HG03342 (cell line): ENCODE results near the gene ABCB4.
A peak's percentile ranks its signal among the peaks of the same experiment; 100 is the strongest.

ENCODE experiments used
- ATAC-seq: cut with Tn5 transposase; IDR thresholded peaks from one replicate; pipeline ENCODE4 v1.9.1; 2021; ENCODE audit warnings: mild to moderate bottlenecking, moderate library complexity; ENCODE audit not compliant: unreplicated experiment

Gene ABCB4

DNA sequence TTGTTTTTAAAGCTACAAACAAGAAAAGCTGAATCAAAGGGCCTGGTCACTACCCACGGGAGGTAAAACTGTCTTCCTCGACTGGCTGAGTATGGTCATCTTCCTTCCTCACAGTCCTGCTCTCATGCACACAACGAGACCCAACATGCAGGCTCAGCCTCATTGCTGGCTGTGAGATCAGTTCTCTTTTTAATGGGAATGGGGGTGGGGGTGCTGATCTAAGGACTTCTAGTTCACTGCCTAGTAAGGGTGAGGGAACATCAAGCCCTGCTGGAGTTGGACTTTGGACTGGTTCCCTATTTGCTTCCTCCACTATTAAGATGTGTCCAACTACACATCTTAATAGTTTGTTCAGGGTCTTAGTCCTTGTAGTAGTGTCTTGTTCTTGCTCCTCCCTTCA lies 48.2 kb downstream of the ABCB4 start:
- no peak for ATAC-seq

DNA sequence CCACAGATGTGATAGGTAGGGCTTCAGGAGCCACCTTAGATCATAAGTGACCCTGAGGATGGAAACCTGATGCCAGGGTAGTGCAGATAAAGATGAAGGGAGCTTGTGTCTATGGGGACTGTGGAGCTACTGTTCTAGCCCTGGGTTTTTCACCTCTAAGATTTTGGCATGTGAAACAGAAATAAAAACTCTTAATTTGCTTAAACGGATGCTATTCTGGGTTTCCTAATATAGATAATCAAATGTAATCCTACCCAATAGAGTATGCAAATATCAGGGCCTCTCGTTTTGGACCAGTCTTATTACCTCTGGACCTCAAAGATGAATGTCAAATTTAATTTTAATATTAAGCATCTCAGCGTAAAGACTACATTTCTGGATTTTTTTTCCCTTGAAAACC lies 49.3 kb downstream of the ABCB4 start:
- ATAC-seq = peak; percentile 48

DNA sequence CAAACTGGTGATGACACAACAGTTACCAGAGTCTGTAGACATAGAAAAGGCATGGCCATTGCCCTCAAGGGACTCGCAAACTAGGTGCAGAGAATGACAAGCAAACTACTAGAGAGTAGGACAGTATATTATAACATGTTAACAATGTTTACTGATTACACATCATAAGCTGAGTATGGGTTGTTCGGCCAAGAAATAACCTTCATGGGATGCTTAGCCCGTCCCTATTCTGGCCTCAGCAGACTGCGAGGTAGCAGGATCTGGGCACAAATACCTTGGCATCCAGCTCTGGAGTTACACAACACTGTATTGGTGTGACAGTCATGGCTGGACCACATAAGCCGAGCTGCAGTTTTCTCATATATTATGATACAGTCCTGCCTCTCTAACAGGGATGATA lies 51.4 kb downstream of the ABCB4 start:
- ATAC-seq = no peak

DNA sequence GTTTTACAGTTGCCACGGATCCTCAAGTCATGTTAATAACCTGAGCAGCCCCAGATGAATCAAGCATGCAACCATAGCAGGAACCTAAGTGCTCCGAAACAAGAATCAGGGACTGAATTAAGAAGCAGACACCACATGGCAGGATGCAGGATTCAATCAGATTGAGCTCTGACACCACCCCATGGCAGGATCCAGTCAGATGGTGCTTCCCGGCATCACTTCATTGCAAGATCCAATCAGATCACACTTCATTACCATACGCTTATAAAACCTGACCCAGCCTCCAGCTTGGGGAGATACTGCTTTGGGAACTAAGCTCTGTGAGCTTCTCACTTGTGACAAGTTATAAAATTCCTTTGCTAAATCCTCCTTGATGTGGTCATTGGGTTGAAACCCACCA lies 55.3 kb downstream of the ABCB4 start:
- ATAC-seq = no peak

DNA sequence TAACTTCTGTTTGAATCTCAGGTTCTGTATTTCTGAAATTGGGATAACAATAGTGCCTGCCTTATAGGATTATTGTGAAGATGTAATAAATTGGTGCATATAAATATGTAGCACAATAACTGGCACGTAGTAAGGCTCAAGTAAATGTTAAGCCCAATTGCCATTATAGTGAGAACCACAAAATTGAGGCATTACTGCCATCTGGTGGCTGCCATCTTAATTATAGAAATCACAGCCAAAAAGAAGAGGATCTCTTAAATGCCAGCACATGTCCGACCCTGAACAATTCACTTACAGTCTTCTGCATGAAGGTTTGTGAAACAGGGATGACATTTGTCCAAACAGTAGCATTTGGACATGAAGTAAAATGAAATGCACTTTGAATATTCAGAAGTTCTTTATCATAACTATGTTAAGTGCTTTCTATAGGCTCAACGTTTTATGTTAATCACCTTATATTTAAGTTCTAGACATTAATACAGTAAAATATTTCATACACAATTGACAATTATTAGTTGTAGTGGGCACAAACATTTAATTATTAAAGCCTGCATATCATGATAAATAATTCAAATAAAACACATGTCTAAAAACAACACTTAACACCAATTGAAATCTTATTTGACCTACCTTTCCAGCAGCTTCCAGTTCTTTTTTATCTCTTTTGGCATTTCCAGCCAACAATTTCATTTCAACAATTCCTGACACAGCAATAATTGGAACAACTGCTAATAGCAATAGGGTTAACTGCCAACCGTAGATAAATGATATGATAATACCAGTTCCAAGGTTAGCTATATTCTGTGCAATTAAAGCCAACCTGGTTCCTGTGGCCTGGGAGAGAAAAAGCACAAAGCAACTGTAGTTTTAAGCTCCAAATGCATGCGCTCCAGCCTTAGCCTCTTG lies 58.5 kb downstream of the ABCB4 start:
- peak; percentile 84 for ATAC-seq

DNA sequence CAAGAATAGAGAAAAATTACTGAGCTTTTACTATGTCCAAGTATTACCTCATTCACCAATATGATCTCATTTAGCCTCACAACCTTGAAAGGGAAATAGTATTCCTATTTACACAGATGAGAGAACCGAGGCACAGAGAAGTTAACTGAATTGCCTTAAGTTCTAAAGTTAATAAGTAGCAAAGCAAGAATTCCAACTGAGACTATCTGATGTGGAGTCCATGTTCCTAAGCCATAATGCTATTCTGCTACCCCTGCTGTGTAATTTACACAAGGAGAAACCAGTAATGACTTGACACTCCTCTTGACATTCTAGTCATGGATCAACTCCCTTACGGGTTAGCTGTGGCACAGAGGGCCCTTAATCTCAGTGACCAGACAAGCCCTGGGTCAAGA lies 60.7 kb downstream of the ABCB4 start:
- ATAC-seq = no peak

DNA sequence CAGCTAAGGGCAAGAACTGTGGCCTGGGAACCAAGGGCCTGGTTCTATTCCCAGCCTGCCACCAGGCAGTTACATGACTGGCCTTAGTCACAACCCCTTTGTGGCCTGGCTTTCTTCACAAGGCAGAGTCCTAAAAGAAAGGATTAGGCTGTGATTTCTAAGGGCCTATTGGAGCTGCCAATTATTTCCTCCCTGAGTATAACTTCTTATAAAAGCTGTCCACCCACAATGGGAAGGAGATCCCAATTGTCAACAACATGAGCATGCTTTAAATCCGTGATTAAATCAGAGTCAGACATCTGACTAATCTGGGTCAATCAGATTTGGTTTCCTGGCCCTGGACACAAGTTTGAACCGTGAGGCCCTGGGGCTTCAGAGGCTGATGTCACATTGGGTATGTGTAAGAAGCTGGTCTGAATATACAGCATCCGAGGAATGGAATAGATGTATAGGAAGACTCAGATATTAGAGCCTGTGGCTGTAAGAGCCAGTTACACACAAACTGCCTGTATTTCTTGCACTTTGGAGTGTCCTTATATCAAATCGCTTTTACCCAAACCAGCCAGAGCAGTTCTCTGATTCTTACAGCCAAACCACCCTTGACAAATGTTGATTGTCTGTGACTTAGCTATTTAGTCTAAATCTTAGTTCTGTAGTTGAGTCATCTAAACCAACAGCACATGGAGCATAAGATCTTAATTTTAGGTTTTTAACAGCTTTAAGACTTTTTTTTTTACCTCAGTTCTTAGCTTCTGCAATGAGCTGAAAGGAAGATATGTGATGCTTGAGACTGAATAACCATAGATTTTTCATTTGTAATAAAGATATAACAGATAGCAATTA lies 61.3 kb downstream of the ABCB4 start:
- ATAC-seq = no peak

DNA sequence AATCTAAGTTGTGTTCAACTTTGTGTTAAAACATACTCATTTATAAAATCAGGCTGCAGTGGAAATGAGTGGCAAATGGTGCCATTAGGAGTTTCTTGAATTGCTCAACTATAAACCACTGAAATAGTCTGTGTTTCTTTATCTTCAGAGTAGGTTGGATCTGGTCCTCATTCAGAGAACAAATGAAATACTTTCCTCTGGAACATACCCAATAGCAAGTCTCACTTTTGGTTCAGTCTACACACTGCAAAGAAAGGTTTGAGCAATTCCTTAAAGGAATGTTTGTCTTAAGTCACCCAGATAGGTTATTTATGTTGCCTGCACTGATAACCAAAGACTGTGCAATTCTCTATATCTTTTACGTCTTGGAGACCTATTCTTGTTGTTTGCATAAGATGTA lies 62.5 kb downstream of the ABCB4 start:
- ATAC-seq = no peak

DNA sequence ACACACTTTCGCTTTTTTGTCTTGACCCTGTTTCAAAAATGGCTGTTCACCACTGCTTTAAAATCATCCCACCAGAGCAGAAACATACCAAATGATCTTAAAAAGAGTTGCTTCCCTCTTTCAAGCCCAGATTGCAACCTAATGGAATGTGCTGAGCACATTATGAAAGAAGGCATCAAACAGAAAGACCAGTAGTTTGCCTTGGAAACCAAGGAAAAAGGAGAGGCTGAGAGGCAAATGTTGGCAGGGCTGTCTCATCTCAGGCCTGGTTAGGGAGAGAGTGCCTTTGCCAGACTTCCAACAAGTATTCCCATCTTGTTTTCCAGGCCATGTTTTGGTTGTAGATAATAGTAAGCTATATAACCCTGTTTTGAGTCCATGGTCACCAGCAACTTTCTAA lies 64.3 kb downstream of the ABCB4 start:
- ATAC-seq = no peak

DNA sequence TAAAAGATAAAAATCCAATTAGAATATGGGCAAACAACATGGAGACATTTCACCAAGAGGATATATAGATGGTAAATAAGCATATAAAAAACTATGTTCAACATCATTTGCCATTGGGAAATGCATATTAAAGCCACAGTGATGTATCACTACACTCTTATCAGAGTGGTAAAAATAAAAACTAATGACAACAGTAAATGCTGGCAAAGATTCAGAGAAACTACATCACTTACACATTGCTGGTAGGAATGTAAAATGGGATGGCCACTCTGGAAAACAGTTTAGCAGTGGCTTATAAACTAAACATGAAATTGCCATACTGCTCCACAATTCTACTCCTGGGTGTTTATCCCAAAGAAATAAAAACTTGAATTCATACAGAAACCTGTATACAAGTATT lies 70.8 kb downstream of the ABCB4 start:
- ATAC-seq = no peak

DNA sequence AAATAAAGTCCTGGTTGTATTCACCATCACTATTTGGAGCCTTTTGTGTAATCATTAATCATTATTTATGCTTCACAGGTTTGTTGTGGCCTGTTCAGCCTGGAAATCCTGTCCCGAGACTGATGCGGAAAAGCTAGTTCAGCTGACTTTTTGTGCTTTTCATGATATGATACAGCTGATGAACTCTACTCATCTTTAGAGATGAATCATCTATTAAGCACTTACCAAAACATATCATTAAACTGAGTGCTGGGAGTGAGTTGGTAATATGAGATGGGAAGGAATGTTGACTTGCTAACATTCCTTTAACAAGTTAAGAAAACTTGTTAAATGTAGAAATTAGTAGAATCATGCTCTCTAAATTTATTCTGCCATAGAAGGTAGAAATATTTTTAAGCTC lies 77.0 kb downstream of the ABCB4 start:
- ATAC-seq = no peak

DNA sequence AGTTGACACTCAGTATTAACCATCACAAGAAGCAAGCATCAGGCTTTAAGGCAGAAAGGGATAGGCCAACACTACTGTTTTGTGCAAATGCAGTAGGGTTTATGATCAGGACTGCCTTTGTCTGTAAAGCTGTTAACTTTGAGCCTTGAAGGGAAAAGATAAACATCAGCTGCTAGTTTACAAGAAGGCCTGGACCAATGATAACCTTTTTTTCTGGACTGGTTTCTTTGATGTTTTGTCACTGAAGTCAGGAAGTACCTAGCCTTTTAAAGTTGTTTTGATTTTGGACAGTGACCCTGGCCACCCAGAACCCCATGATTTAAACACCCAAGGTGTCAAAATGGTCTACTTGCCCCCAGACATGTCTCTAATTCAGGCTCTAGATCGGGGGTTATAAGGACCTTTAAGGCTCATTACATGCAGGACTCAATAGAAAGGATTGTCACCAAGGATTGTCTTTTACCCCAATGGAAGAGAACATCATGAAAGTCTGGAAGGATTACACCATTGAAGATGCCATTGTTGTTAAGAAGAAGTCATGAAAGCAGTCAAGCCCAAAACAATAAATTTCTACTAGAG lies 79.9 kb downstream of the ABCB4 start:
- ATAC-seq = no peak

DNA sequence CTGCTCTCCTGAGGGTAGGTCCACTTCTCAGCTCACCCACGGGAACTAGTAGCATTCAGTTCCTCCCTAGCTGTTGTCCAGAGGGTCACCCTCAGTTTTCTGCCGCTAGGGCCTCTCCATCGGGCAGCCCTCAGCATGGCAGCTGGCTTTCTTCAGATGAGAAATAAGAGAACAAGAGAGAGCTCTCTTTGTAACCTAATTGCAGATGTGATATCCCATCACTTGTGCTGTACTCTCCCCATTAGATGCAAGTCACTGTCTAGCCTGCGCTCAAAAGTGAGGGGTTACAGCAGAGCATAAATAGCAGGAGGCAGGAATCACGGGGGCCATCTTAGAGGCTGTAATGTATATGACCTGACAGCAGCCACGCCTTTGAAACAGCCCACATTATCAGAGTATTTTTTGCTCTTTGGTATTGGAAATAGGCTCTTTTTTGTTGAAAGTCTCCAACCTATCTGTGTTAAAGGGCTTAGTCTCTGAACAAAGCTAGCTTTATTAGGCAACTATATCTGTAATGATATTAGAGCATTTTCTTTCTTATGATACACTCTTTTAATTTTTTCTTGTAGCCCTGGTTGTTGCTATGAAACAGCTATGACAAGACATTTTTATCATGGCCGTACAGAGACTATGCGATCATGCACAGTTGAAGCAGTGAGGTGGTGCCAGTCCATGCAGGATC lies 84.3 kb downstream of the ABCB4 start:
- ATAC-seq = no peak

DNA sequence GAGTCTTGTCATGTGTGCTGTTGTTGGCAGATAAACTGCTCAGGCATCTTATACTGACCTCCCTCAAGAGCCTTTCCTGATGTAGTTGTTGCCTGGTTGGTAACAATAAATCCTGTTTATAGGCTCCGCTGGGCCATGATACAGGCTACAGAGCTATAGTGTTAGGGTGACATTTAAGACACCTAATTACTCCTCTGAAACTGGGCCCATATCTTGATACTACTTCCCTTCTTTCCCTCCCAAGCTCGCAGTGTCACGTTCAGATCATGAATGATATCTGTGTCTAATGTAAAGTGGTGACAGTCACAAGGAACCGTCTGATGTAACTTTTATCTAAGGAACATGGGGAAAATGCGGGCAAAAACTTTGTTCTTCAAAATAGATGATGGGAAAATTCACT lies 94.6 kb downstream of the ABCB4 start:
- ATAC-seq = no peak

DNA sequence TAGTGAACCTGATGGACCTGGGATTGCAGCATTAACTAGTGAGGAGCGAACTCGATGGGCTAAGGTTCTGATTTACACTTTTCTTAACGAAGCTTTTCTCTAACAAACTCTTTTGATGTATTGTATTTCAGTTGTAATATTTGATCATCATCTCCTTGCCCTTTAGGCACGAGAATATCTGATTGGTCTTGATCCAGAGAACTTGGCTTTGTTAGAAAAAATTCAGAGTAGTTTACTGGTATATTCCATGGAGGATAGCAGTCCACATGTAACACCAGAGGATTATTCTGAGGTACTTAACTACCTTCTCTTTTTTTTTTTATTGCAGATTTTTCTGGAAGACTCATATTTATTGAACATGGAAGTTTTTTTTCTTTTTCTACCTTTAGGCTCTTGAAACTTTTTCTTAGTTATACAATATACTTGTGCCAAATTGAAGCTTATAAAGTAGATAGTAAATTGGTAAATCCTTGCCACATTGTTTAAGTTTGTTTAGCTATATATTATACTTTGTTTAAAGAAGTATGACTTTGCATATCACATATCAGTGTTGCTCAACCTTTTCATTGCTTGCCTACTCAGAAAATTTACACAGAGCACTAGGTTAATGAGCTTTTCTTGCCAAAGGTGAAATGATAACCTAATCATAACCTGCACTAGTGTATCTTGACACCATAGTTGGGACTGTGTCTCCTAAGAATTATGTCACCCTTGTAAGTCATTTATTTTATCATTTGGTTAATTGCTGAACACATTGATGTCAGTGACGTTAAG lies 99.6 kb downstream of the ABCB4 start:
- no peak for ATAC-seq

DNA sequence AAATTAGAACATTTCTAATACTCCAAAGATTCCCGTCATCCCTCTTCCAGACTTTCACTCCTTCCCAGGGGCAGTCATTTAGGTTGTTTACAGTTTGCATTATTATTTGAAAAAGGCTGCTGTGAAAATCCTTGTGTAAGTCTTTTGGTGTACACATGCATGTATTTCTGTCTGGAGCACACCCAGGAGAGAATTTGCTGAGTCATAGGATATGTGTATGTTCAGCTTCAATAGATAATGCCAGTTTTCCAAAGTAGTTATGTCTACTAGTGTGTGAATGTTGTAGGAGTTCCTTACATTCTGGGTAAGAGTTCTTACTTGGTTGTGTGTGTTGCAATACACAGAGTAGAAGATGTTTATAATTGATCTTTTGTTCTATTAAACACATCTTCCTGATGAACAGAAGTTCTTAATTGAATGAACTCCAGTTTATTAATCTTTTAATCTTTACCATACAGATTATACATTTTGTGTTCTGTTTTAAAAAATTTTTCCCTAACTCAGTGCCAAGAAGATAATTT lies 104.8 kb downstream of the ABCB4 start:
- no peak for ATAC-seq

DNA sequence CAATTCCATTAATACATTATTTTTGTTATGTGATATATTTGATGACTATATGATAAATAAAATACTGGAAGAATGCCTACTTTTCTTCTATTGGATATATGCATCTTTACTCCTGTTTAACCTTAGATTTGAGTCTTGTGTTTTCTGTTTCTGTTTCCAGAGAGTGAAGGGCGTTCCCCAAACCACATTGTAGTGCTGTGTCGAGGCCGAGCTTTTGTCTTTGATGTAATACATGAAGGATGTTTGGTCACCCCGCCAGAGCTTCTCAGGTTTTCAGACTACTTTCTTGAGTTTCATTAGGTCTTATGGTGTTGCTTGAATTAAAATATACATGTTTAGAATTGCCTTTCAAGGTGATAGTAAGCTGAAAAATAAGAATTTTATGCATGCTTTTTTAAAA lies 106.3 kb downstream of the ABCB4 start:
- ATAC-seq = no peak

DNA sequence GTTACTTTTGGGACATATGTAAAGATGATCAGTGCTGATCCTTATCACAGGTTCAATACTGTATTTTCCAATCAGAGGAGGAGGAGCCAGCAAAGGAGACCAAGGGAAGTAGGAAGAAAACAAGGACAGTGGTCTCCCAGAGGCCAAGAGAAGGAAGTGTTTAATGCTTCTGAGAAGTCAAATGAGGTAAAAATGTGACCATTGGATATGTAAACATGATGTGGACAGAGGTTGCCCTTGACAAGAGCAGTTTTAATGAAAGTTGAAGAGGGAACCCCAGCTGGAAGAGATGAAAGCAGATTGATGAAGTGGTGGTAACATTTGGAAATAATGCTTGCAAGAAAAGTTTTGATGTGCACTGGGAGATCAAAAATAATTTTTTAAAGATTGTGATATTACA lies 111.2 kb downstream of the ABCB4 start:
- no peak for ATAC-seq

DNA sequence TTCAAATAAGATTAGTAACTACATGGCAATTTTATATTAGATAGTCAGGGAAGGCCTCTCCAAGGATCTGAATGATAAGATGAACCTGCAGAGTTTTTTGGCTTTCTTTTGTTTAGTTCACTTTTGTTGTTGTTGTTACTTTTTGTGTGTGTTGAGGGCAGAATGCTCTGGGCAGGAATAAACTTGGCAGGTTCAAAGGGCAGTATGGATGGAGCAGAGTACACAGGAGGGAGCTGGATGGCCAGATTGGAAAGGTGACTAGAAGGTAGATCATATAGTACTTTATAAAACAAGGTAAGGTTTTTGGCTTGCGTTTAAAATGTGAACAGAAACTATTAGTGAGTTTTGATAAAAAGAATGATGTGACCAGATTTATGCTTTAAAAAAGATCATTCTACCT lies 112.1 kb downstream of the ABCB4 start:
- no peak for ATAC-seq

DNA sequence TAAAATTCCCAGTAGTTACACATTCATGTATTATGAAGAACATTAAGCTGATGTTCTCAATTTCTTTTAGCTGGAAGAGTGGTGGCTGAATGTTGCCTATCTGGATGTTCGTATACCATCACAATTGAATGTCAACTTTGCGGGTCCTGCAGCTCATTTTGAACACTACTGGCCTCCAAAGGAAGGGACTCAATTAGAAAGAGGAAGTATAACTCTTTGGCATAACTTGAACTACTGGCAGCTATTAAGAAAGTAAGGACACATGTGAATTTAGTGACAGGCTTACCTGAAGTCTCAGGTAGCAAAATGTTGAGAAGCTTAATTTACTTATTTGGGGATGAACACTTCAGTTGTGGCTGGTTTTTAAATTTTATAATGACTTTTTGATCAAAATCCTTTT lies 114.2 kb downstream of the ABCB4 start:
- no peak for ATAC-seq
